Panc1 (cell line): ENCODE measurements around the gene PLPP7.

ENCODE experiments used
- CTCF ChIP-seq: fragments of 450-650 bp; IDR thresholded peaks from 2 replicates; pipeline ENCODE4 v1.5.1; 2017; ENCODE audit warnings: mild to moderate bottlenecking
- TCF7L2 ChIP-seq: IDR thresholded peaks from 2 replicates; pipeline ENCODE4 v1.6.1; 2011; ENCODE audit warnings: mild to moderate bottlenecking, low read depth, low read length, inconsistent platforms

GRCh38 chr9:131334629-131335367, 45.3 kb downstream of the PLPP7 start:
- TF ChIP-seq CTCF (no peak), TCF7L2 (no peak)
